PFSK-1 (cell line): Measurements from ENCODE around the gene ZDHHC15. TPM values are rescaled to one million over a fixed set of nuclear protein-coding genes. Genes with fewer than 3 reads are reported as not detected.

Experiments
- FOXP2 ChIP-seq: optimal IDR thresholded peaks from 2 replicates; pipeline ENCODE3; 2011; ENCODE audit warnings: borderline replicate concordance, control low read depth, inconsistent platforms; ENCODE audit not compliant: insufficient read depth; ENCODE audit errors: extremely low read length, extremely low read depth
- POLR2AphosphoS5 ChIP-seq: IDR thresholded peaks from 2 replicates; pipeline ENCODE4 v1.6.1; 2012; ENCODE audit warnings: low read depth, mild to moderate bottlenecking, control low read depth, low read length, moderate library complexity
- REST ChIP-seq, 2 experiments: IDR thresholded peaks; 2 replicates each; pipeline versions ENCODE4 v1.6.1 to v1.8.0; 2011 to 2012; ENCODE audit warnings: low read depth in 2 of 2, low read length in 2 of 2, control low read depth in 1 of 2, inconsistent platforms in 1 of 2, mild to moderate bottlenecking in 1 of 2, moderate library complexity in 1 of 2; ENCODE audit not compliant: insufficient read depth in 1 of 2
- SIN3A ChIP-seq: IDR thresholded peaks from 2 replicates; pipeline ENCODE4 v1.6.1; 2012; ENCODE audit warnings: mild to moderate bottlenecking, low read length, moderate library complexity, borderline replicate concordance; ENCODE audit not compliant: insufficient read depth
- TAF1 ChIP-seq: IDR thresholded peaks from 2 replicates; pipeline ENCODE4 v1.6.1; 2012; ENCODE audit warnings: low read length, control low read depth, borderline replicate concordance; ENCODE audit not compliant: insufficient read depth
- polyA plus RNA-seq: library from polyadenylated mRNA; unstranded; fragments of >200 nt; gene quantifications from one replicate; pipeline ENCODE4 v1.2.1, GENCODE V29; 2012; ENCODE audit warnings: low read depth, missing spikeins; ENCODE audit not compliant: insufficient read length

The ZDHHC15 gene
- polyA plus RNA-seq: not detected

GRCh38 chrX:75522565-75523431, at the start of gene ZDHHC15:
ZDHHC15 (minus strand) TSS chrX:75523037; CDS start chrX:75523024, 13 bp downstream.
- TF ChIP-seq FOXP2: no peak
- TF ChIP-seq SIN3A: no peak
- no peak for TF ChIP-seq REST (IDR thresholded peaks at IDR 0.05; ENCODE audit: insufficient read depth in 1 of 2, low read depth in 2 of 2, low read length in 2 of 2)
- no peak for TF ChIP-seq POLR2AphosphoS5
- no peak for TF ChIP-seq TAF1

- TF ChIP-seq REST (IDR thresholded peaks at IDR 0.05; ENCODE audit: insufficient read depth in 1 of 2, low read depth in 2 of 2, low read length in 2 of 2) (no peak), POLR2AphosphoS5 (no peak), TAF1 (no peak), FOXP2 (no peak), SIN3A (no peak)
Observed at GRCh38 chrX:75547783-75548182, 24.9 kb upstream of the ZDHHC15 start.

- TF ChIP-seq SIN3A (no peak), REST (IDR thresholded peaks at IDR 0.05; ENCODE audit: insufficient read depth in 1 of 2, low read depth in 2 of 2, low read length in 2 of 2) (no peak), FOXP2 (no peak)
Observed at GRCh38 chrX:75546724-75547511, 24.1 kb upstream of the ZDHHC15 start.

- TF ChIP-seq TAF1 (no peak), SIN3A (no peak), REST (IDR thresholded peaks at IDR 0.05; ENCODE audit: insufficient read depth in 1 of 2, low read depth in 2 of 2, low read length in 2 of 2) (no peak), FOXP2 (no peak), POLR2AphosphoS5 (no peak)
Observed at GRCh38 chrX:75544786-75545185, 21.9 kb upstream of the ZDHHC15 start.
